Kidney epithelial cell (primary cell): Measurements from ENCODE around the gene TPX2. TPM values are rescaled to one million over a fixed set of nuclear protein-coding genes. Genes with fewer than 3 reads are reported as not detected.

Source experiments
- DNase-seq: peaks from one replicate; pipeline ENCODE4 v3.0.0-alpha.2; 2010; ENCODE audit warnings: low read depth
- H3K27me3 ChIP-seq: 2 replicates; pipeline ENCODE4 v1.6.0; 2011; ENCODE audit warnings: low read length; ENCODE audit not compliant: control insufficient read depth, insufficient read depth
- H3K36me3 ChIP-seq: 2 replicates; pipeline ENCODE4 v1.5.1; 2011; ENCODE audit warnings: low read length; ENCODE audit not compliant: control insufficient read depth, insufficient read depth
- H3K4me3 ChIP-seq: 2 replicates; pipeline ENCODE4 v1.5.1; 2011; ENCODE audit warnings: low read depth, mild to moderate bottlenecking, control low read depth, low read length
- total RNA-seq: library from RNA; depleted of rRNA; stranded (reverse); fragments of >200 nt; gene quantifications from 2 replicates; pipeline ENCODE4 v1.2.3, GENCODE V29; 2015
- TF ChIP-seq, protein P1 (sequence below): IDR thresholded peaks from 2 replicates; pipeline ENCODE4 v1.5.1; 2011; ENCODE audit warnings: mild to moderate bottlenecking, moderate library complexity, low read length, control low read depth, inconsistent platforms; ENCODE audit not compliant: insufficient read depth, poor library complexity, severe bottlenecking

Gene TPX2
- total RNA-seq, 1 donor from 2014 or later, result 16.1 TPM

DNA sequence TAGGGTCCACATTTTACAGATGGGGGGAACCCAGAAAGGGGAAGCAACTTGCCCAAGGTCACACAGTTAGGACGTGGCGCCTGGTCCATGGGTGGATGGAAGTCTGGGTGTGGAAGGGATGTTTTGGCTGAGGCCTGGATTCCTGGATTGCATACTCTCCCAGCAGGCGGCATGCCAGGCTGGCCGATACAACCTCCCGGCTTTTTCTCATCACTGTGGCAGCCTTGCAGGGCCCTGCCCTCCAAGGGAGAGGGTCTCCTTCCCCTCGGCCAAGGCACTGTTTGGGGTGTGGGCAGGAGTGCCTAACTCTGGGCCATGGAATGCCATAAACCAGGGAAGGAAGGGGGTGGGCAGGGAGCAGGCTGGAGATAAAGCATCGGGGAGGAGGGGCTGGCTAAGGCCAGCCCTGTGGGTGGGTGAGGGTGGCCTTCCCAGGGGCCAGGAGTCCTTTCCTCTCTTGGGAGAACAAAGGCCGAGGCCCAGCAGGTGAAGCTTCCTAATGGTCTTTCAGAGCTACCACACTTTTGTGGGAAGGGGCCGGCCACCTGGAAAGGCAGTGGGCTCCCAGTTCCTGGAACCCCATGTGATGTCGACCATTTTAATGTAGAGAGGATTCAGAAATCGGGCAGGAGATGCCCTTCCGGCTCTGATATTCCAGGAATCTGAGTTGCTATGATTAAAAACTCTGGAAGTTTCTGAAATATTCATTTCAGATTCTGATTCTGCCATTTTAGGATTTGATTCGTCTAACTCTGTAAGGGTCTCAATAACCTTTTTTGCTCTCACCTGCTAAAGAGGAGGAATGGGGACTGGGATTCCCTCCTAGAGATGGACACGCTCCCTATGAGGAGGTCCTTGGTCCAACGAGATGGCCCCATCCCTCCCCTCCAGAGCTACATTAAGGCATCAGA lies 102.1 kb downstream of the TPX2 start:
- TF ChIP-seq, protein P1, sequence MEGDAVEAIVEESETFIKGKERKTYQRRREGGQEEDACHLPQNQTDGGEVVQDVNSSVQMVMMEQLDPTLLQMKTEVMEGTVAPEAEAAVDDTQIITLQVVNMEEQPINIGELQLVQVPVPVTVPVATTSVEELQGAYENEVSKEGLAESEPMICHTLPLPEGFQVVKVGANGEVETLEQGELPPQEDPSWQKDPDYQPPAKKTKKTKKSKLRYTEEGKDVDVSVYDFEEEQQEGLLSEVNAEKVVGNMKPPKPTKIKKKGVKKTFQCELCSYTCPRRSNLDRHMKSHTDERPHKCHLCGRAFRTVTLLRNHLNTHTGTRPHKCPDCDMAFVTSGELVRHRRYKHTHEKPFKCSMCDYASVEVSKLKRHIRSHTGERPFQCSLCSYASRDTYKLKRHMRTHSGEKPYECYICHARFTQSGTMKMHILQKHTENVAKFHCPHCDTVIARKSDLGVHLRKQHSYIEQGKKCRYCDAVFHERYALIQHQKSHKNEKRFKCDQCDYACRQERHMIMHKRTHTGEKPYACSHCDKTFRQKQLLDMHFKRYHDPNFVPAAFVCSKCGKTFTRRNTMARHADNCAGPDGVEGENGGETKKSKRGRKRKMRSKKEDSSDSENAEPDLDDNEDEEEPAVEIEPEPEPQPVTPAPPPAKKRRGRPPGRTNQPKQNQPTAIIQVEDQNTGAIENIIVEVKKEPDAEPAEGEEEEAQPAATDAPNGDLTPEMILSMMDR, result no peak
- Histone ChIP-seq H3K4me3 (no peak overlapping the region), H3K27me3 (no peaks in the 10 kb centered on the region), H3K36me3 (no peaks in the 10 kb centered on the region)
- DNase-seq, result no peak

DNA sequence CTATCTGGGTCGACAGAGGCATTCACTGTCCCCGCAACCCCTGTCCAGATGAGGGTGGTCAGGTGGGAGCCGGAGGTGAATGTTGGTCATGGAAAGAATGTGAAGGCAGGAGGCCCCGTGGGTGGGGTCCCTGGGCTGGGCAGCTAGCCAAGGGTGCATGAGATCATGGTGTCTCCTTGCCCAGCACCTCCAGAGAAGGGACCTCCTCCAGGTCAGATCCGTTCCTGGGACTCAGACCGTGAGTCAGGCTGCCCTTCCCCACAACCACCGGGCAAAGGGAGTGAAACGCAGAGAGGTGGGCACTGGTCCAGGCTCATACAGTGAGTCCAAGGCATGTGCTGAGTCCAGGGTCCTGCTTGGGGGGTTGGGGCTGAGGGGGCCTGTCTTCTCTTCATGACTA lies 102.8 kb downstream of the TPX2 start:
- H3K27me3 ChIP-seq, result no peaks in the 10 kb centered on the region
- DNase-seq, result peak; percentile 85

DNA sequence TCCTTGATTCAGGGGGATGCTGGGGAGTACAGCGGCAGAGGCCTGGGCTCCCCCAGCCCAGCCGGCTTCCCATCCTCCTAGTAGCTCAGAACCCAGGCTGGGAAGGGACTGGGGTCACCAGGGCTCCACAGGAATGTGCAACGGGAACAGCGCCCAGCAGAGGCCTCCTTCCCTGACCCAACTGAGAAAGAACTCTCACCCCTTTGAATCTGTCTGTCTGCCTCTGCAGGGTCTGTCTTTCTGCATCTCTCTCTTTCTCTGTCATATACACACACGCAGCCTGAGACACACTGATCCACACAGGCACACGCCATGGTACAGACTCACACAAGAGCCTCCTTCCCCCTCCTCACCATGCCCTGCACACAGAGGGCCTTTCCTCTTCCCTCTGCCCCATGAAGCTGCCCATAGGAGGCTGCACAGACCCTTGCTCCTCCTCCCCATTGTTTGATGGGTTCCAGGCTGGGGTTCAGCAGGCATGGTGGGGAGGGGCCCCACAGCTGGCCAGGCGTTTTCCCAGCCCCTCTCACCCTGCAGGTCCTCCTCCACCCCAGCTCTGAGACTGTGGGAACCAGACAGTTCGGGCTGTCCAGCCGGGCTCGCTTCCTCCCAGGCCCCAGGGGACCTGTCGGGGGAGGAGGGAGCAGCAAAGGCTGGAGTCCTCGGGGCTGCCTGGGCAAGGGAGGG lies 103.5 kb downstream of the TPX2 start:
- TF ChIP-seq, protein P1, result no peak
- no peak overlapping the region for H3K4me3 ChIP-seq
- no peaks in the 10 kb centered on the region for H3K27me3 ChIP-seq
- no peaks in the 10 kb centered on the region for H3K36me3 ChIP-seq
- DNase-seq, result no peak

More for the DNA sequence above, 102.8 kb downstream of the TPX2 start:
- Histone ChIP-seq H3K4me3 (no peak overlapping the region), H3K36me3 (no peaks in the 10 kb centered on the region)
- TF ChIP-seq, protein P1, result no peak

DNA sequence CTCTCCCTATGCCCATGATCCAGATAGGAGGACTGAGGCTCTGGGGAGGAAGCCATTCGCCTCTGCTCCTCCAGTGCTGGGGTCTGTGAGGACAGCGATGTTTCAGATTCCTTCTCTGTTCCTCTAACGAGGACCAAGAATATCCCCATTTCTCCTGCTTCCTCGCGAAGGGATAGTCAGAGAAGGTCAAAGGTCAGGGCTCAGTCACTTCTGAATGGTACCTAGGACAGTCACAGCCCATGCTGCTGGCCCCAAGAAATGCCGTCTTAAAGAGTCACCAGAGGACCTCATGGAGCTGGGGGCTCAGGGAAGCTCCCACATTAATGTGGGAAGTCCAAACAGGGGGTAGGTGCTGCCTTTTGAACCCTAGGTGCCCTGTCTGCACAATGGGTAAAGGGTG lies 104.2 kb downstream of the TPX2 start:
- DNase-seq, result no peak
- TF ChIP-seq, protein P1, result no peak
- H3K27me3 ChIP-seq, result peaks cover under 1% of the 10 kb centered on the region
- no peaks in the 10 kb centered on the region for H3K36me3 ChIP-seq
- H3K4me3 ChIP-seq, result no peak overlapping the region

DNA sequence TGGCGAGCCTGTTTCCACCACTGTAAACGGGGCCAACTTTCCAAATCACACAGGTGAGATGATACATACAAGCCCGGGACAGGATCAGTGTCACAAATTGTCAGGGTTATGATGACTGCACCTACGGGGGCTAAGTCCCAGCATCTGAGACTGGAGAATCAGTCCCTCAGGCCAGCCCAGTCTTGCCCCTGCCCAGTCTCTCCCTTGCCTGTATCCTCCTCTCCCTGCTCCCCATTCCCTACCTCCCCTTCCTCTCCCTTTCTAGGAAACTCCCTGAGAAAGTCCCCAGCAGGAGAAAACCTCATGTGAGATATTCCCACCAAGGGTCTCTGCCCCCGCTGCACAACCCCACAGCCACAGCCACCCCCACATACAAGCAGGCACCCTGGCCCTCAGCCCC lies 104.8 kb downstream of the TPX2 start:
- no peaks in the 10 kb centered on the region for H3K36me3 ChIP-seq
- TF ChIP-seq, protein P1, result no peak
- H3K4me3 ChIP-seq, result no peak overlapping the region
- no peak for DNase-seq
- peaks cover 7% of the 10 kb centered on the region for H3K27me3 ChIP-seq
